GM19099 (cell line): Measurements from ENCODE around the gene PRODH2.

ENCODE experiments used
- POLR2A ChIP-seq: IDR thresholded peaks from 3 replicates; pipeline ENCODE4 v1.6.1; 2011; ENCODE audit warnings: low read depth; ENCODE audit not compliant: insufficient read length; ENCODE audit errors: extremely low read depth

Gene PRODH2

GRCh38 chr19:35811317-35812219 is 1.1 kb downstream of the PRODH2 start:
- no peak for TF ChIP-seq POLR2A

GRCh38 chr19:35807633-35808032 is 5.0 kb downstream of the PRODH2 start:
- TF ChIP-seq POLR2A: no peak

GRCh38 chr19:35806597-35806996 is 6.0 kb downstream of the PRODH2 start:
- TF ChIP-seq POLR2A: no peak

- TF ChIP-seq POLR2A: no peak
Measured at GRCh38 chr19:35805526-35806102, 7.0 kb downstream of the PRODH2 start.

- TF ChIP-seq POLR2A: no peak
Measured at GRCh38 chr19:35801828-35802227, 10.8 kb downstream of the PRODH2 start.

DNA sequence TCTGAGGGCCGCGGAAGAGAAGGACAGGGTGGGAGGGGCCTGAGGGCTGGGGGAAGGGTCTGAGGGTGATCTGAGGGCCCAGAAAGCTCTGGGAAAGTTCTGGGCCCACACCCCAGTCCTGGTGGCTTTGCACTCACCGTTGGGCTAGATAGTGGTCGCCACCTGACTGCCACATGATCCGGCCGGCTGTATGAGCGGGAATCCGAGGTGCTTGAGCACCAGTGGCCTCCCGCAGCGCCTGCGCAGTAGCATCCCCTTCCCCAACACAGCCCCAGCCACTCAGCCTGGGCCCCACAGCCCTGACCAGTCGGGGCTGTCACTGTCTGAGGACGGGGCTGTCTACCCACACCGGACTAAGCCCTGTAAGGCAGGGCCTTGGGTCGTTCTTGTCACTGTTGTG is 15.0 kb downstream of the PRODH2 start:
- TF ChIP-seq POLR2A: no peak

GRCh38 chr19:35796645-35797542 is 15.8 kb downstream of the PRODH2 start:
- no peak for TF ChIP-seq POLR2A

DNA sequence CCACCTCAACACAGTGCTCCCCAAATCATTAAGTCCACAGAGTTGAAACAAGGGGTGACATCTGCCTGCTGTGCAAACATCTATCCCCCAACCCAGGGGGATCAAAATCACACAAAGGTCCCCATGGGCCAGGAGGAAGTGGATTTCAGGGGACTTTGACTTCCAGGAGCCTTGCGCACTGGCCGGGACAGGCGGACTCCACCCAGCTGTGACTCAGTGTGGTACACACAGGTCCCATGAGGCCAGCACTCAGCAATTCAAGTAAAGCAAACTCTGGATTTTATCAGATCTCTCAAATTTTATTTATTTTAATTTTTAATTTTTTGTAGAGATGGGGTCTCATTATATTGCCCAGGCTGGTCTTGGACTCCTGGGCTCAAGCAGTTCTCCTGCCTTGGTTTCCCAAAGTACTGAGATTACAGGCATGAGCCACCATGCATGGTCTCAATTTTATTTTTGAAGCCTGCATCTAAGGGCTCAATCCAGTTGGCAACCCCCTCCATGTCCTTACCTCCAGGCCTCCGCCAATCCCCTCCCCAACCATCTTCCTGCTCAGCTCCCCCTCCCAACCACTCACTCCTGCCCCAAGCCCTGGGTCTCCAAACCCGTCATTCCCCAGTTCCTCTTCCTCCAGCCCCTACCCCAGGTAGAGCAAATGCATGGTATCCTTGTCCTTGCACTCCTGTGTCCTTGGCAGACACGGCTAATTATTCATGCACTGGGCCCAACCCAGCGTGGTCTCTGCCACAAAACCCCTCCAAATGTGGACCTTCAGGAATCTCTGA is 19.1 kb downstream of the PRODH2 start:
- TF ChIP-seq POLR2A: no peak

DNA sequence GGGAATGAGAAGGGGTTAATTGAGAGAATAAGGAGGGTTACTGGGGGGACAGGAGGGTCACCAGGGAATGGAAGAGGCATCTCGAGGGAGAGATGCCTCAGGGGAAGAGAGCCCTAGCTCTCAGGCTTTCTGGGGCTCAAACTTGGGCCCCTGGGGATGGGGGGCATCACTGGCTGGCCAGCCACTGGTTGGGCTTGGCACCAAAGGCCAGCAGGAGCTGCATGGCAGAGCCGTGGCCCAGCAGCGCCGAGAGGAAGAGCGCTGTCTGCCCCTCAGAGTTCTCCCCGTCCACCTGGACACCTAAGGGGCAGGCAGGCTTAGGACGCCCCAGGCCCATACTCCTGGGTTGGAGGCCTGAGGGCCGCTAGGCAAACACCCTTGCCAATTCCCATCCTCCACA is 19.8 kb downstream of the PRODH2 start:
- no peak for TF ChIP-seq POLR2A

DNA sequence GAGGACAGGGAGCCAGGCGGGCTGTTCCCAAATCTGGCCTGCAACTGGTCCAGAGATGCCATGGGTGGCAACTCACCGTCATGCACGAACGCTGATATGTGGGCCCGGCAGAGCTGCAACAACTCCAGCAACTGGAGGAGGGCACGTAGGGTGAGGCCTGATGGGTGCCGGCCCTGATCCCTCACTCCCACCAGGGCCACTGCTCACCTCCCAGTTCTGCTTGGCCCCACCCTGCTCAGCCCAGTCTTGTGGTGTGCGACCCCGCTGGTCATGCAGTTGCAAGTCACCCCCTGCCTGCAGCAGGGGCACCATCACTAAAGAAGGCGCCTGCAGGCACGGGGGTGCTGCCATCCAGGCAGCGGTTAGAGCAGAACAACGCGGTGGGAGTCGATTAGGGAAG is 20.3 kb downstream of the PRODH2 start:
- TF ChIP-seq POLR2A: no peak

- TF ChIP-seq POLR2A: no peak
Measured at GRCh38 chr19:35791814-35792279, 20.8 kb downstream of the PRODH2 start.

- TF ChIP-seq POLR2A: no peak
Measured at GRCh38 chr19:35790981-35791813, 21.4 kb downstream of the PRODH2 start.
